Activated CD4-positive, alpha-beta T cell treated with anti-CD3 and anti-CD28 coated beads for 48 hours (primary cell): ENCODE results near the gene CXCR6.

ENCODE experiments used
- DNase-seq: peaks from one replicate; pipeline ENCODE4 v3.0.0-alpha.2; 2020

CXCR6 gene

GRCh38 chr3:45949432-45949831 is 6.2 kb downstream of the CXCR6 start:
- DNase-seq = no peak

GRCh38 chr3:45950131-45950530 is 6.9 kb downstream of the CXCR6 start:
- no peak for DNase-seq

GRCh38 chr3:45950686-45951600 is 7.7 kb downstream of the CXCR6 start:
- DNase-seq = peak; percentile 76

- DNase-seq = no peak
Measured at GRCh38 chr3:45951946-45952345, 8.7 kb downstream of the CXCR6 start.

GRCh38 chr3:45952456-45952855 is 9.2 kb downstream of the CXCR6 start:
- DNase-seq = no peak

- DNase-seq = no peak
Measured at GRCh38 chr3:45953536-45953935, 10.3 kb downstream of the CXCR6 start.

- no peak for DNase-seq
Measured at GRCh38 chr3:45954306-45954705, 11.0 kb downstream of the CXCR6 start.

GRCh38 chr3:45955017-45955647 is 11.9 kb downstream of the CXCR6 start:
- no peak for DNase-seq

- no peak for DNase-seq
Measured at GRCh38 chr3:45955706-45956105, 12.4 kb downstream of the CXCR6 start.

GRCh38 chr3:45957586-45957985 is 14.3 kb downstream of the CXCR6 start:
- DNase-seq = no peak

- DNase-seq = no peak
Measured at GRCh38 chr3:45958321-45958791, 15.1 kb downstream of the CXCR6 start.

- DNase-seq = no peak
Measured at GRCh38 chr3:45959201-45959600, 15.9 kb downstream of the CXCR6 start.

- no peak for DNase-seq
Measured at GRCh38 chr3:45960289-45960688, 17.0 kb downstream of the CXCR6 start.

- DNase-seq = peak; percentile 40
Measured at GRCh38 chr3:45962033-45962432, 18.8 kb downstream of the CXCR6 start.

GRCh38 chr3:45964139-45964538 is 20.9 kb downstream of the CXCR6 start:
- peak; percentile 67 for DNase-seq

- no peak for DNase-seq
Measured at GRCh38 chr3:45965253-45965652, 22.0 kb downstream of the CXCR6 start.

- no peak for DNase-seq
Measured at GRCh38 chr3:45965653-45966052, 22.4 kb downstream of the CXCR6 start.

GRCh38 chr3:45966371-45966791 is 23.1 kb downstream of the CXCR6 start:
- DNase-seq = no peak

GRCh38 chr3:45966950-45967640 is 23.8 kb downstream of the CXCR6 start:
- no peak for DNase-seq

- DNase-seq = no peak
Measured at GRCh38 chr3:45967724-45968123, 24.5 kb downstream of the CXCR6 start.

GRCh38 chr3:45968149-45968548 is 24.9 kb downstream of the CXCR6 start:
- no peak for DNase-seq

GRCh38 chr3:45968706-45969105 is 25.4 kb downstream of the CXCR6 start:
- no peak for DNase-seq

- no peak for DNase-seq
Measured at GRCh38 chr3:45969116-45969515, 25.9 kb downstream of the CXCR6 start.

GRCh38 chr3:45969953-45970352 is 26.7 kb downstream of the CXCR6 start:
- no peak for DNase-seq
